H1 (cell line): ENCODE data around the gene EZH1. TPM values are rescaled to one million over a fixed set of nuclear protein-coding genes. Genes with fewer than 3 reads are reported as not detected.

Experiments
- BCL11A ChIP-seq, 2 experiments: IDR thresholded peaks; one replicate each; pipeline ENCODE4 v1.6.1; 2011; ENCODE audit warnings: low read depth in 2 of 2, low read length in 2 of 2, mild to moderate bottlenecking in 2 of 2
- CTCF ChIP-seq, 3 experiments: IDR thresholded peaks; 1 replicate in 2 of 3; 2 replicates in 1 of 3; pipeline versions ENCODE4 v1.5.1 to v1.6.1; 2011; ENCODE audit warnings: low read length in 3 of 3, mild to moderate bottlenecking in 3 of 3, inconsistent platforms in 2 of 3, low read depth in 1 of 3, moderate library complexity in 1 of 3; ENCODE audit not compliant: insufficient read depth in 1 of 3; ENCODE audit errors: control extremely low read depth in 1 of 3
- GTF2F1 ChIP-seq: IDR thresholded peaks from 2 replicates; pipeline ENCODE4 v1.6.1; 2012; ENCODE audit warnings: low read depth, low read length, improper control_type of control experiment, borderline replicate concordance
- HDAC2 ChIP-seq, 2 experiments: fragments of 300-600 bp in 1 of 2; sonication (generic) in 1 of 2; IDR thresholded peaks; 2 replicates each; pipeline ENCODE4 v1.6.1; 2011 to 2012; ENCODE audit warnings: low read depth in 2 of 2, low read length in 2 of 2, mild to moderate bottlenecking in 2 of 2, moderate library complexity in 2 of 2, borderline replicate concordance in 1 of 2, inconsistent platforms in 1 of 2
- HDAC6 ChIP-seq: IDR thresholded peaks from one replicate; pipeline ENCODE4 v1.7.1; 2012; ENCODE audit warnings: low read depth, mild to moderate bottlenecking, inconsistent platforms, low read length, moderate library complexity
- JUN ChIP-seq: IDR thresholded peaks from 2 replicates; pipeline ENCODE4 v1.6.1; 2011; ENCODE audit warnings: low read depth, mild to moderate bottlenecking, improper control_type of control experiment, low read length
- JUND ChIP-seq: IDR thresholded peaks from 2 replicates; pipeline ENCODE4 v1.6.1; 2011; ENCODE audit warnings: mild to moderate bottlenecking, improper control_type of control experiment, low read length
- NANOG ChIP-seq: IDR thresholded peaks from 2 replicates; pipeline ENCODE4 v1.6.1; 2011; ENCODE audit warnings: low read length, low read depth, mild to moderate bottlenecking, inconsistent platforms; ENCODE audit not compliant: insufficient read depth, poor library complexity, severe bottlenecking
- RFX5 ChIP-seq: IDR thresholded peaks from 2 replicates; pipeline ENCODE4 v1.6.1; 2011; ENCODE audit warnings: low read depth, low read length, improper control_type of control experiment, borderline replicate concordance
- SIN3A ChIP-seq, 2 experiments: IDR thresholded peaks in 1 of 2; conservative IDR thresholded peaks in 1 of 2; 2 replicates each; pipeline ENCODE4 v1.6.1; 2011 to 2012; ENCODE audit warnings: low read length in 2 of 2, improper control_type of control experiment in 1 of 2, low read depth in 1 of 2, mild to moderate bottlenecking in 1 of 2
- SIRT6 ChIP-seq: IDR thresholded peaks from one replicate; pipeline ENCODE4 v1.7.1; 2012; ENCODE audit warnings: low read length, inconsistent platforms
- SUZ12 ChIP-seq: fragments of 200-600 bp; sonication (generic); IDR thresholded peaks from 2 replicates; pipeline ENCODE4 v1.6.1; 2012; ENCODE audit warnings: mild to moderate bottlenecking, inconsistent platforms, low read length, moderate library complexity, mixed read lengths
- TAF1 ChIP-seq: IDR thresholded peaks from 2 replicates; pipeline ENCODE4 v1.6.1; 2011; ENCODE audit warnings: mild to moderate bottlenecking, low read depth, low read length
- TCF12 ChIP-seq: IDR thresholded peaks from 2 replicates; pipeline ENCODE4 v1.6.1; 2011; ENCODE audit warnings: low read depth, mild to moderate bottlenecking, low read length
- TEAD4 ChIP-seq: IDR thresholded peaks from 2 replicates; pipeline ENCODE4 v1.6.1; 2012; ENCODE audit warnings: low read depth, low read length, inconsistent platforms, mixed read lengths
- polyA plus RNA-seq, 7 experiments: library from polyadenylated mRNA; depleted of rRNA in 3 of 7; stranded (reverse) in 5 of 7; unstranded in 2 of 7; fragments of >200 nt in 5 of 7; fragments of 200-250 nt in 2 of 7; gene quantifications; 1 replicate in 5 of 7; 2 replicates in 1 of 7; 4 replicates in 1 of 7; pipeline versions ENCODE4 v1.2.1 to v1.2.3, GENCODE V29; 2011 to 2013; ENCODE audit warnings: missing spikeins in 2 of 7, mixed read lengths in 2 of 7
- total RNA-seq: library from RNA; stranded (reverse); fragmentation: NEBNext Ultra II Directional; extraction: Animal tissue kit (Norgen Biotek cat#: 25700); gene quantifications from 2 replicates; pipeline ENCODE4 v1.2.1, GENCODE V29; 2021

Gene EZH1
- total and polyA plus RNA-seq, 2 of the 8 experiments (the other 6 are each of a cell fraction or from before 2014, with no cell fraction given), result 17.4 to 20.8 TPM

DNA sequence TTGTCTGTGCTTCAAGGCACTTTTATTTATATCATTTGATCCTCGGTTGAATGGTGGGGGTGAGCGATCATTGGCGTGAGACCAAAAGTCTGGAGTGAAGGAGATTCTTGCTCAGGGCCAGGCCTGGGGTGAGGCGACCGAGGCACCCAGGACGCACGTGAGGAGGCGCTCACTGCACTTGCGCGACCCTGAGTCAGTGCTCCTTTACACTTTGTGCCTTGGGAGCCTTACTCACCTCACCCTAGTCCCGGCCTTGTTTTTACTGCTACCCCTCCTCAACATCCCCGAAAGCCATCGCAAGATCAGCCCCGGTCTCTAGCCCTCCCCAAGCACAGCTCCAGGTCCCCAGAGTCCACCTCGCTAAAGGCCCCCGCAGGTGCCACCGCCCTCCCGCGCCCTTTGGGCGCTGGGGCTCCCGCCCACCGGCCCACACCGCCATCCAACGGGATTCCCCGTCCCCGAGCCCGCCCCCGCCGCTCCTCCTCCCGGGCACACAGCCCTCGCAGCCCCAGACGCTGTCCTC lies 496 bp downstream of the EZH1 start (continued):
- TF ChIP-seq SIN3A (conservative IDR thresholded peaks at IDR 0.05 in 1 of 2, IDR thresholded peaks at IDR 0.05 in 1 of 2; ENCODE audit: low read depth in 1 of 2, low read length in 2 of 2) (peak in 1 of 2 experiments; percentile 68; a peak in 1 of 4 replicates), HDAC2 (IDR thresholded peaks at IDR 0.05; ENCODE audit: borderline replicate concordance in 1 of 2, low read depth in 2 of 2, low read length in 2 of 2) (no peak), CTCF (IDR thresholded peaks at IDR 0.05; ENCODE audit: control extremely low read depth in 1 of 3, insufficient read depth in 1 of 3, low read depth in 1 of 3, low read length in 3 of 3) (0 out of 4 replicates have a peak, but pooled peaks of 1 of the 3 experiments have one; percentile 6), TEAD4 (no peak), JUND (no peak), TCF12 (no peak), BCL11A (IDR thresholded peaks at IDR 0.05; ENCODE audit: low read depth in 2 of 2, low read length in 2 of 2) (no peak), TAF1 (peak; percentile 63), NANOG (no peak), HDAC6 (no peak), RFX5 (no peak), SIRT6 (no peak), GTF2F1 (0 out of 2 replicates have a peak, but pooled peaks have one; percentile 19), SUZ12 (no peak), JUN (no peak)
